ENCODE data around the gene DPP4.

GRCh38 chr2:162113088-162113775 is 39.2 kb upstream of the DPP4 start:
- TF ChIP-seq EZH2 (IDR thresholded peaks at IDR 0.05) (no peak), POLR2AphosphoS5 (IDR thresholded peaks at IDR 0.05; ENCODE audit: borderline replicate concordance, low read depth, low read length) (no peak)

Data from SK-N-MC (cell line).